HG03442 (cell line): ENCODE data around the gene PARPBP.
"Not testable (repeated sequence)": the region's sequence is repeated elsewhere in the genome, so short reads cannot be mapped to it uniquely, and the experiment has no call there.

Experiments
- ATAC-seq: cut with Tn5 transposase; IDR thresholded peaks from one replicate; pipeline ENCODE4 v1.9.1; 2021; ENCODE audit warnings: mild to moderate bottlenecking, moderate library complexity; ENCODE audit not compliant: unreplicated experiment

PARPBP gene

GRCh38 chr12:102119674-102120563, at the start of gene PARPBP, which contains the start of gene NUP37:
PARPBP (plus strand) TSS chr12:102120183; CDS start chr12:102123889, 3,706 bp downstream.
NUP37 (minus strand) TSS chr12:102120114; CDS start chr12:102118518, 1,596 bp downstream.
- peak; percentile 93 for ATAC-seq

GRCh38 chr12:102072092-102072491, 47.9 kb upstream of the PARPBP start:
- not testable (repeated sequence) for ATAC-seq

DNA sequence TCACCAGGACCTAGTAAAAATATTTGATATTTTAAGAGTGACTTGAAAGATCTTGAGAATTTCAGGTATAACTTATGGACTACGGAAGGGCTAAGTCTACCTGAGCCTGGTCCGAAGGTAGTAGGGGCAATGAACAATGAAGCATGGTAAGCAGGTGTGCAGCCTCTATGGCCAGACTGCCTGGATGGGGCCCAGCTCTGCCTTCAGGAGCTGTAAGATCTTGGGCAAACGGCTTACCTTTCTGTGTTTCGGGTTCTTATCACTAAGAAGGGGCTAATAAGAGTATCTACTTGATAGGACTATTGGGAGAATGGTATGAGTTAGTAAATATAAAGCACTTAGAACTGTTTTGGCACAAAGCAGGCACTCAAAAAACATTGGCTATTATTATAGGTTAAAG, 39.1 kb upstream of the PARPBP start:
- ATAC-seq, result no peak

DNA sequence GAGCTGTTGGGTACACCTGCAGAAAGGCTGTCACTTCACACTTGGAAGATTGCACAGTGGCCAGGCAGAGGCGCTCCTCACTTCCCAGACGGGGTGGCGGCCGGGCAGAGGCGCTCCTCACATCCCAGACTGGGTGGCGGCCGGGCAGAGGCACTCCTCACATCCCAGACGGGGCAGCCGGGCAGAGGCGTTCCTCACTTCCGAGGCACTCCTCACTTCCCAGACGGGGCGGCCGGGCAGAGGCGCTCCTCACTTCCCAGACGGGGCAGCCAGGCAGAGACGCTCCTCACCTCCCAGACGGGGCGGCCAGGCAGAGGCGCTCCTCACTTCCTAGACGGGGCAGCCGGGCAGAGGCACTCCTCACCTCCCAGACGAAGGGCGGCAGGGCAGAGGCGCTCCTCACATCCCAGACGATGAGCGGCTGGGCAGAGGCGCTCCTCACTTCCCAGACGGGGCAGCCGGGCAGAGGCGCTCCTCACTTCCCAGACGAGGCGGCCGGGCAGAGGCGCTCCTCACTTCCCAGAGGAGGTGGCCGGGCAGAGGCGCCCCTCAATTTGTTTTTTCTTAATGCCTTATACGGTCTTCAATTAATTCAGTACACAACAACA, 30.7 kb upstream of the PARPBP start:
- not testable (repeated sequence) for ATAC-seq

GRCh38 chr12:102093319-102093718, 26.7 kb upstream of the PARPBP start:
- no peak for ATAC-seq

- peak; percentile 57 for ATAC-seq
Observed at GRCh38 chr12:102095677-102096263, 24.2 kb upstream of the PARPBP start.

DNA sequence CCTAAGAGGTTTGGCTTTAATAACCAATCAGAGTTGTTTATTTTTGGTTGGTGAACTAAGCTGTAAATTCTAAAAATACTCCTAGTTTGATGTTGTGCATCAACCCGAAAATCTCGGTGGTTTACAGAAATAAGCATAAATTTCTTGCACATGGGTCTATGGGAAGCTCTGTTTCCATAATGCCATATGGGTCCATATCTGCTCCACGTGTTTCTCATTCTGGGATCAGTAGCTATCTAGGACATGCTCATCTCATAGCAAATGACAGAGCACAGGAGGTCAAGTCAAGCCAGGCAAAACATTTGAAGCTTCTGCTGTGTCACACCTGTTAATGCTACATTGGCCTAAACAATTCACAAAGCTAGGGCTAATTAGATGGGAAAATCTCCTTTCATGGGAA, 23.1 kb upstream of the PARPBP start:
- ATAC-seq, result no peak

- ATAC-seq, result no peak
Observed at GRCh38 chr12:102106905-102107304, 13.1 kb upstream of the PARPBP start.

- ATAC-seq, result no peak
Observed at GRCh38 chr12:102107970-102108369, 12.0 kb upstream of the PARPBP start.

- no peak for ATAC-seq
Observed at GRCh38 chr12:102110782-102111181, 9.2 kb upstream of the PARPBP start.

- ATAC-seq, result no peak
Observed at GRCh38 chr12:102114212-102114611, 5.8 kb upstream of the PARPBP start.

- ATAC-seq, result no peak
Observed at GRCh38 chr12:102116392-102116791, 3.6 kb upstream of the PARPBP start.

DNA sequence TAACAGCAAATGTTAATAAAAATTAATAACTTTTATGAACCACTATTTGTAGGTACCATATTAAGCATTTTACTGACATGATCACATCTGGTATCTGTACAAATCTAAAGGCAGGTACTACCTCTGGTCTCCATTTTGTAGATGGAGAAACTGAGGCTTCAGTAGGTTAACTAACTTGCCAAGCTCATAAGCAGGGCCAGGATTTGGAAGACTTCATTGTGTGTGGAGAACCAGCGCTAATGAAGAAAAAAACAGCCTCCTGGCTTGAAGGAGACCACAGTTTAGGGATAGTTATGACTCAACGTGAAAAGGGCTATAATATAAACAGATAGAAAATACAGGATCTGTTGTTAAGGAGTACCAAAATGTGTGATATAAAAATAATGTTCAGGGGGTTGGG, 1.1 kb upstream of the PARPBP start:
- no peak for ATAC-seq

GRCh38 chr12:102120564-102120873, 536 bp downstream of the PARPBP start:
- ATAC-seq, result no peak

DNA sequence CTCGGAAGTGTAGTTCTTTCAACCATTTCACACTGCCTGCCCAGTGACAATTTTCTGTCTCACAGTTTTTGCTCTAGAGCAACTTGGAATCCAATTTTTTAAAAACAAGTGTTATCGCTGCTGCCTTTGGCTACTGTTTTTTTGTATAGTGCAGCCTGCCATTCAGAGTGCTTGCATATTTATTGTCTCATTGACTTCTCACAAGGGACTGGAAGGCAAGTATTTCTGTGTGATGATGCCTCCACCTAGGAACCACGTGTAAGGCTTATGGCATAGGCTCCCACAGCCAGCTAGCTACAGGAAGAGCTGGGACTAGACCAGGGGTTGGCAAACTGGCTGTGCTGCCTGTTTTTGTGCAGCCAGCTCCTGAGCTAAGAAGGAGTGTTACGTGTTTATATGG, 903 bp downstream of the PARPBP start:
- no peak for ATAC-seq

DNA sequence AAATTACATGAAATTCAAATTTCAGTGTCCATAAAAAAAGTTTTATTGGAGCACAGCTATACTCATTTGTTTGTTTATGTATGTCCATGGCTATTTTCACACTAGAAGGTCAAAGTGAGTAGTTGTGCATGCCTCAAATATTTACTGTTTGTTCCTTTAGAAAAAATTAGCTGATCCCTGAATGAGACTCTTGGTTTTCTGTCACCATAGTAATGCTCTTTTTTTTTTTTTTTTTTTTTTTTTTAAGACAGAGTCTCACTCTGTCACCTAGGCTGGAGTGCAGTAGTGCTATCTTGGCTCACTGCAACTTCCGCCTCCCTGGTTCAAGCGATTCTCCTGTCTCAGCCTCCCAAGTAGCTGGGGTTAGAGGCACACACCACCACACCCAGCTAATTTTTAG, 1.3 kb downstream of the PARPBP start:
- not testable (repeated sequence) for ATAC-seq

DNA sequence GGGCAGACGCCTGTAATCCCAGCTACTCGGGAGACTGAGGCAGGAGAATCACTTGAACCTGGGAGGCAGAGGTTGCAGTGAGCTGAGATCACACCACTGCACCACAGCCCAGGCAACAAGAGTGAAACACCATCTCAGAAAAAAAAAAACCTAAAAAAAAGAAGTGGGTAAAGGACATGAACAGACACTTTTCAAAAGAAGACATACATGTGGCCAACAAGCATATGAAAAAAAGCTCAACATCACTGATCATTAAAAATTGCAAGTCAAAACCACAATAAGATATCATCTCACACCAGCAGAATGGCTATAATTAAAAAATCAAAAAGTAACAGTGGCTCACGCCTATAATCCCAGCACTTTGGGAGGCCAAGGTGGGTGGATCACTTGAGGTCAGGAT, 10.7 kb downstream of the PARPBP start:
- ATAC-seq, result not testable (repeated sequence)

DNA sequence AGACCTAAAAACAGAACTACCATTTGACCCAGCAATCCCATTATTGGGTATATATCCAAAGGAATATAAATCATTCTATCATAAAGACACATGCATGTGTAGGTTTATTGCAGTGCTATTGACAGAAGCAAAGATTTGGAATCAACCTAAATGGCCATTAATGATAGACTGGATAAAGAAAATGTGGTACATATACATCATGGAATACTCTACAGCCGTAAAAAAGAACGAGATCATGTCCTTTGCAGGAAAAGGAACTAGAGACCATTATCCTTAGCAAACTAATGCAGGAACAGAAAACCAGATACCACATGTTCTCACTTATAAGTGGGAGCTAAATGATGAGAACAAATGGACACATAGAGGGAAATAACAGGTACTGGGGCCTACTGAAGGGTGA, 11.5 kb downstream of the PARPBP start:
- not testable (repeated sequence) for ATAC-seq

GRCh38 chr12:102137619-102138018, 17.6 kb downstream of the PARPBP start:
- not testable (repeated sequence) for ATAC-seq

DNA sequence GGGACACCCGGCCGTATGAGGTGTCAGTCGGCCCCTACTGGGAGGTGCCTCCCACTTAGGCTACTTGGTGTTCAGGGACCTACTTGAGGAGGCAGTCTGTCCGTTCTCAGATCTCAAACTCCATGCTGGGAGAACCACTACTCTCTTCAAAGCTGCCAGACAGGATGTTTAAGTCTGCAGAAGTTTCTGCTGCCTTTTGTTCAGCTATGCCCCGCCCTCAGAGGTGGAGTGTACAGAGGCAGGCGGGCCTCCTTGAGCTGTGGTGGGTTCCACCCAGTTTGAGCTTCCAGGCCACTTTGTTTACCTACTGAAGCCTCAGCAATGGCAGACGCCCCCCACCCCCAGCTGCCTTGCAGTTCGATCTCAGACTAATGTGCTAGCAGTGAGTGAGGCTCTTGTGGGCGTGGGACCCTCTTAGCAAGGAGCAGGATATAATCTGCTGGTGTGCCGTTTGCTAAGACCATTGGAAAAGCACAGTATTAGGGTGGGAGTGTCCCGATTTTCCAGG, 22.9 kb downstream of the PARPBP start:
- ATAC-seq, result not testable (repeated sequence)

DNA sequence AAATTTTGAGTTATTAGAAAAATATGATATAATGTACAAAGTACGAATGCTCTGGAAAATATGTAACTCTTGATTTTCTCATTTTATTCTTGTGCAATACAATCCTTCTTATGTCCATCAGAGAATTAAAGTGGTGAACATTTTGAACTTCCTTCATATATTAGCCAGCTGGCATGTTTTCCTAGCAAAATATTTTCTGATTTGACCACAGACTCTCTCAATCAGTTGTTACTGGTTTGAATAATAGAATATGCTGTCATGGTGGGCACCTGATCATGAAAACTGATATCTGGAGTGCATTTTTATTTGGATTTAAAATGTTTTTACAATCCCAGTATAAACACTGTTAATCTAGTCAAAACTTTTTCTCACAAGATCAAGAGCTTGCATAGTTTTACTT, 24.2 kb downstream of the PARPBP start:
- ATAC-seq, result no peak
